Mammary epithelial cell (primary cell): Measurements from ENCODE around the gene RABAC1.

Experiments
- CTCF ChIP-seq, 2 donors: IDR thresholded peaks in 1 of 2; conservative IDR thresholded peaks in 1 of 2; 2 replicates each; pipeline ENCODE4 v1.5.1; 2011 to 2012; ENCODE audit warnings: inconsistent platforms in 2 of 2, low read length in 2 of 2, mild to moderate bottlenecking in 2 of 2, control low read depth in 1 of 2, low read depth in 1 of 2; ENCODE audit not compliant: insufficient read depth in 1 of 2; ENCODE audit errors: extremely low read depth in 1 of 2
- EZH2 ChIP-seq: IDR thresholded peaks from 2 replicates; pipeline ENCODE4 v1.6.1; 2012; ENCODE audit warnings: low read length, inconsistent platforms, borderline replicate concordance

DNA sequence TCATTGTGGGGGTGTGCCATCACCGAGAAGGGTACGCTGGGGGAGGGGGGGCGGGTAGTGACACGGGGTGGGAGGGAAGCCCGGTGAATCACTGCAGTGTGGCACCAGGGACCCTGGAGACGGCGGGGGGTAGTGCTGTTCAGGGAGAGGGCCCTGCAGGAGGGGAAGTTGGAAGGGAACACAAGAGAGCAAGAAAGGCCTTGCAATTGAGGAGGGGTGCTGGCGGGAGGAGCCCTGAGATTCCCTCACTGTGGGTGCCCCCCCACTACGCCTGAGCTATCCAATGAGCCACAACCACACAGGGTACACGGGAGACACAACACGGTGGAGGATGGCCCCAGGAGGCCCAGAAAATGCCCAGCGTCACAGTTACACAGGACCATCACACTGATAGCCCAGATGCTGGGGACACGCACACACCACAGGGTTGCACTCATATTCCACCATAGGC lies 35.4 kb upstream of the RABAC1 start:
- no peak for TF ChIP-seq CTCF (conservative IDR thresholded peaks at IDR 0.05 in 1 of 2, IDR thresholded peaks at IDR 0.05 in 1 of 2; ENCODE audit: extremely low read depth in 1 of 2, insufficient read depth in 1 of 2, low read depth in 1 of 2, low read length in 2 of 2)
- TF ChIP-seq EZH2, result no peak
